COR-L47 (cell line): Measurements from ENCODE around the gene FAM174C.

Experiments
- DNase-seq: peaks from one replicate; lab custom pipeline; 2025; lab: John Stamatoyannopoulos, UW

FAM174C gene

DNA sequence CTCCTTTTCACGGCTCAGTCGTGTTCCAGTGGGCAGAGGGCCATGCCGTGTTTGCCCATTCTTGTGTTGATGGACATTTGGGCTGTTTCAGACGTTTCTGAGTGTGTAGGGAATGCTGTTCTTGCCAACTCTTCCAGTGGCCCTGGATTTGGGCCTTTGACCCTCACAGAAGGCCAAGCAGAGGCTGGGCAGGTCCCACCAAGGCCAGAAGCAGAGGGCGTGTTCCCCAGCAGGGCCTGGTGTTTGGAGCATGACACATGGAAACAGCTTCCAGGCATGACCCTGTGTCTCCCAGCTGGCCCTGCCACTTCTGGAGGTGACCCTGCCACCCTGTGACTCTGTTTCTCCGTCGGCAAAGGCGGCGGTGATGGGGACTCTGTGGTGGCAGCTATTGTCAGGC lies 46.2 kb downstream of the FAM174C start:
- no peak for DNase-seq

GRCh38 chr19:1322198-1322981 lies 47.1 kb downstream of the FAM174C start:
- no peak for DNase-seq

- no peak for DNase-seq
Observed at GRCh38 chr19:1324249-1324805, 49.0 kb downstream of the FAM174C start.

- DNase-seq: peak; percentile 50
Observed at GRCh38 chr19:1324806-1325567, 49.7 kb downstream of the FAM174C start.

DNA sequence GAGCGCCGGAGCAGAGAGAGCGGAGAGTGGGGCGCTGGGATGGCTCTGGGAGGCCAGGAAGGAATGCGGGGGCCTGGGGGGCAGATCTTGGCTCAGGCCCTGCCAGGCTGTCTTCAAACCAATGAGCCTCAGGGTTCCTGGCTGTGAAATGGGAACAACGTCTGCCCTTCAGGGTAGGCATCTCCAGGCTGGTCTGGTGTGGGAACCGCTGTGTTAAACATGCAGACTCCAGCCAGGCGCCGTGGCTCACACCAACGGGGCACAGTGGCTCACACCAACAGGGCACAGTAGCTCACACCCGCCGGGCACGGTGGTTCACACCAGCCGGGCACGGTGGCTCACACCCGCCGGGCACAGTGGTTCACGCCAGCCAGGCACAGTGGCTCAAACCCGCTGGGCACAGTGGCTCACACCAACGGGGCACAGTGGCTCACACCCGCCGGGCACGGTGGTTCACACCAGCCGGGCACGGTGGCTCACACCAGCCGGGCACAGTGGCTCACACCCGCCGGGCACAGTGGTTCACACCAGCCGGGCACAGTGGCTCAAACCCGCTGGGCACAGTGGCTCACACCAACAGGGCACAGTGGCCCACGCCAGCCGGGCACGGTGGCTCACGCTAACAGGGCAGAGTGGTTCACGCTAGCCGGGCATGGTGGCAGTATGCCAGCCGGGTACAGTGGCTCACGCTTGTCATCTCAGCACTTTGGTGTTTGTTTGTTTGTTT lies 50.4 kb downstream of the FAM174C start:
- DNase-seq: no peak

- DNase-seq: no peak
Observed at GRCh38 chr19:1327125-1327524, 51.8 kb downstream of the FAM174C start.
